Measurements from ENCODE around the gene TFAP2B. TPM values are rescaled to one million over a fixed set of nuclear protein-coding genes. Genes with fewer than 3 reads are reported as not detected.

Gene TFAP2B
- total RNA-seq, 2 donors from 2014 or later, result not detected

GRCh38 chr6:50840112-50840810 lies 21.6 kb downstream of the TFAP2B start:
- H3K36me3 Mint-ChIP-seq, result peaks cover 18 to 44% of the 10 kb centered on the region in 2 donors
- H3K9me3 Mint-ChIP-seq, result peaks cover 0 to 14% of the 10 kb centered on the region in 2 donors
- no peak overlapping the region for H3K27ac Mint-ChIP-seq
- ATAC-seq, result no peak
- no peak for DNase-seq (ENCODE audit: low spot score in 2 of 2)

- H3K9me3 Mint-ChIP-seq, result peaks cover 0 to 9% of the 10 kb centered on the region in 2 donors
- DNase-seq (ENCODE audit: low spot score in 2 of 2), result no peak
- H3K27ac Mint-ChIP-seq, result no peak overlapping the region
- no peak for ATAC-seq
- peaks cover 21 to 43% of the 10 kb centered on the region in 2 donors for H3K36me3 Mint-ChIP-seq
These were observed 22.1 kb downstream of the TFAP2B start for GRCh38 chr6:50840811-50841192.

GRCh38 chr6:50842446-50842845 lies 23.8 kb downstream of the TFAP2B start:
- ATAC-seq (no peak), DNase-seq (ENCODE audit: low spot score in 2 of 2) (no peak)
- Mint-ChIP-seq H3K36me3 (peaks cover 21 to 40% of the 10 kb centered on the region in 2 donors), H3K9me3 (peaks cover 0 to 2% of the 10 kb centered on the region in 2 donors), H3K27ac (peak overlapping the region in 1 of 2 donors; percentile 68)

GRCh38 chr6:50842861-50843384 lies 24.3 kb downstream of the TFAP2B start:
- Mint-ChIP-seq H3K36me3 (peaks cover 21 to 35% of the 10 kb centered on the region in 2 donors), H3K9me3 (no peaks in the 10 kb centered on the region), H3K27ac (peak overlapping the region in 1 of 2 donors; percentile 82)
- ATAC-seq (no peak), DNase-seq (ENCODE audit: low spot score in 2 of 2) (no peak)

GRCh38 chr6:50843842-50844241 lies 25.2 kb downstream of the TFAP2B start:
- no peak for ATAC-seq
- H3K36me3 Mint-ChIP-seq, result peaks cover 21 to 41% of the 10 kb centered on the region in 2 donors
- H3K9me3 Mint-ChIP-seq, result peaks cover 3 to 4% of the 10 kb centered on the region in 2 donors
- DNase-seq (ENCODE audit: low spot score in 2 of 2), result no peak
- no peak overlapping the region for H3K27ac Mint-ChIP-seq

GRCh38 chr6:50845499-50846143 lies 26.9 kb downstream of the TFAP2B start:
- Mint-ChIP-seq H3K9me3 (peaks cover 3 to 4% of the 10 kb centered on the region in 2 donors), H3K36me3 (peaks cover 17 to 41% of the 10 kb centered on the region in 2 donors), H3K27ac (no peak overlapping the region)
- ATAC-seq (no peak), DNase-seq (ENCODE audit: low spot score in 2 of 2) (no peak)

GRCh38 chr6:50846144-50846851 lies 27.6 kb downstream of the TFAP2B start:
- H3K36me3 Mint-ChIP-seq, result peaks cover 10 to 34% of the 10 kb centered on the region in 2 donors
- ATAC-seq (no peak), DNase-seq (ENCODE audit: low spot score in 2 of 2) (no peak)
- H3K27ac Mint-ChIP-seq, result no peak overlapping the region
- peaks cover 3 to 4% of the 10 kb centered on the region in 2 donors for H3K9me3 Mint-ChIP-seq

GRCh38 chr6:50846852-50847155 lies 28.1 kb downstream of the TFAP2B start:
- peaks cover 3 to 4% of the 10 kb centered on the region in 2 donors for H3K9me3 Mint-ChIP-seq
- DNase-seq (ENCODE audit: low spot score in 2 of 2), result no peak
- H3K27ac Mint-ChIP-seq, result no peak overlapping the region
- no peak for ATAC-seq
- peaks cover 9 to 29% of the 10 kb centered on the region in 2 donors for H3K36me3 Mint-ChIP-seq

- DNase-seq (ENCODE audit: low spot score in 2 of 2), result no peak
- Mint-ChIP-seq H3K27ac (peak overlapping the region in 1 of 2 donors; percentile 60), H3K9me3 (peaks cover 3 to 4% of the 10 kb centered on the region in 2 donors), H3K36me3 (peaks cover 7 to 25% of the 10 kb centered on the region in 2 donors)
- no peak for ATAC-seq
These were observed 29.4 kb downstream of the TFAP2B start for GRCh38 chr6:50847890-50848594.

- Mint-ChIP-seq H3K27ac (no peak overlapping the region), H3K36me3 (peaks cover 4 to 30% of the 10 kb centered on the region in 2 donors), H3K9me3 (peaks cover 4 to 8% of the 10 kb centered on the region in 2 donors)
- DNase-seq (ENCODE audit: low spot score in 2 of 2), result no peak
- no peak for ATAC-seq
These were observed 30.5 kb downstream of the TFAP2B start for GRCh38 chr6:50848989-50849795.

GRCh38 chr6:50849796-50850180 lies 31.1 kb downstream of the TFAP2B start:
- no peak for ATAC-seq

GRCh38 chr6:50850223-50851048 lies 31.8 kb downstream of the TFAP2B start:
- ATAC-seq (no peak), DNase-seq (ENCODE audit: low spot score in 2 of 2) (no peak)
- Mint-ChIP-seq H3K27ac (no peak overlapping the region), H3K36me3 (peaks cover 1 to 28% of the 10 kb centered on the region in 2 donors), H3K9me3 (peaks cover 4 to 8% of the 10 kb centered on the region in 2 donors)

More at GRCh38 chr6:50849796-50850180, 31.1 kb downstream of the TFAP2B start:
- Mint-ChIP-seq H3K9me3 (peaks cover 4 to 8% of the 10 kb centered on the region in 2 donors), H3K27ac (no peak overlapping the region), H3K36me3 (peaks cover 4 to 30% of the 10 kb centered on the region in 2 donors)
- DNase-seq (ENCODE audit: low spot score in 2 of 2), result no peak

- ATAC-seq, result no peak
- DNase-seq (ENCODE audit: low spot score in 2 of 2), result no peak
- Mint-ChIP-seq H3K9me3 (peaks cover 4 to 8% of the 10 kb centered on the region in 2 donors), H3K27ac (no peak overlapping the region), H3K36me3 (peaks cover 0 to 24% of the 10 kb centered on the region in 2 donors)
These were observed 32.6 kb downstream of the TFAP2B start for GRCh38 chr6:50851049-50851845.

GRCh38 chr6:50853939-50854338 lies 35.3 kb downstream of the TFAP2B start:
- DNase-seq (ENCODE audit: low spot score in 2 of 2) (no peak), ATAC-seq (no peak)
- no peak overlapping the region for H3K27ac Mint-ChIP-seq
- H3K9me3 Mint-ChIP-seq, result peaks cover 3 to 5% of the 10 kb centered on the region in 2 donors
- peaks cover 0 to 9% of the 10 kb centered on the region in 2 donors for H3K36me3 Mint-ChIP-seq

Data from activated naive CD4-positive, alpha-beta T cell treated with anti-CD3 and anti-CD28 coated beads, Interleukin-2, amount 50 U/mL, for 72 hours (primary cell).